Hepatocyte (in vitro differentiated cells): ENCODE data around the gene TBC1D7. TPM values are rescaled to one million over a fixed set of nuclear protein-coding genes. Genes with fewer than 3 reads are reported as not detected.

Source experiments
- DNase-seq: peaks from one replicate; pipeline ENCODE4 v3.0.0-alpha.2; 2016; ENCODE audit warnings: low spot score
- H2AFZ ChIP-seq: fragments of 200-600 bp; sonication (generic); 2 replicates; pipeline ENCODE4 v1.6.0; 2016; ENCODE audit warnings: antibody characterized with exemption, mild to moderate bottlenecking
- H3K27ac ChIP-seq: fragments of 200-600 bp; sonication (generic); 2 replicates; pipeline ENCODE4 v1.5.1; 2016; ENCODE audit warnings: mild to moderate bottlenecking
- H3K27me3 ChIP-seq: fragments of 200-600 bp; sonication (generic); 2 replicates; pipeline ENCODE4 v1.6.1; 2016
- H3K36me3 ChIP-seq: fragments of 200-600 bp; sonication (generic); replicated peaks from 2 replicates; pipeline ENCODE4 v1.5.1; 2016; ENCODE audit warnings: low read depth; ENCODE audit not compliant: insufficient read depth
- H3K4me1 ChIP-seq: fragments of 200-600 bp; sonication (generic); 2 replicates; pipeline ENCODE4 v1.5.1; 2016; ENCODE audit warnings: mild to moderate bottlenecking, moderate library complexity; ENCODE audit not compliant: insufficient read depth
- H3K4me2 ChIP-seq: fragments of 200-600 bp; sonication (generic); 2 replicates; pipeline ENCODE4 v1.6.0; 2016
- H3K4me3 ChIP-seq: fragments of 200-600 bp; sonication (generic); 2 replicates; pipeline ENCODE4 v1.5.1; 2016; ENCODE audit warnings: mild to moderate bottlenecking
- H3K79me2 ChIP-seq: fragments of 200-600 bp; sonication (generic); 2 replicates; pipeline ENCODE4 v1.6.0; 2017; ENCODE audit warnings: mild to moderate bottlenecking
- H3K9me2 ChIP-seq: fragments of 200-600 bp; sonication (generic); replicated peaks from 2 replicates; pipeline ENCODE4 v1.6.0; 2017; ENCODE audit warnings: mild to moderate bottlenecking; ENCODE audit not compliant: insufficient read depth
- H3K9me3 ChIP-seq: fragments of 200-600 bp; sonication (generic); 2 replicates; pipeline ENCODE4 v1.5.1; 2016; ENCODE audit warnings: low read depth, mild to moderate bottlenecking
- H4K20me1 ChIP-seq: fragments of 200-600 bp; sonication (generic); 2 replicates; pipeline ENCODE4 v1.6.0; 2016; ENCODE audit warnings: mild to moderate bottlenecking; ENCODE audit not compliant: insufficient read depth, poor library complexity, severe bottlenecking
- CTCF ChIP-seq: fragments of 200-600 bp; sonication (generic); IDR thresholded peaks from 2 replicates; pipeline ENCODE4 v1.5.1; 2016; ENCODE audit warnings: antibody characterized with exemption, mild to moderate bottlenecking; ENCODE audit not compliant: poor library complexity
- EZH2 ChIP-seq: fragments of 200-600 bp; sonication (generic); IDR thresholded peaks from 2 replicates; pipeline ENCODE4 v1.6.1; 2016; ENCODE audit warnings: antibody characterized with exemption, mild to moderate bottlenecking, borderline replicate concordance
- EZH2phosphoT487 ChIP-seq: fragments of 200-600 bp; sonication (generic); IDR thresholded peaks from one replicate; pipeline ENCODE4 v1.6.1; 2018; ENCODE audit warnings: antibody characterized with exemption, mild to moderate bottlenecking, low read depth, moderate library complexity; ENCODE audit not compliant: unreplicated experiment, severe bottlenecking
- WGBS: methylation state at CpG from one replicate; pipeline ENCODE4 v1.1.6; 2016; ENCODE audit warnings: low lambda C conversion rate; ENCODE audit errors: missing lambda C conversion rate; 5-methylcytosine and 5-hydroxymethylcytosine counted together
- polyA plus RNA-seq: library from polyadenylated mRNA; unstranded; fragments of >200 nt; fragmentation: Nextera tagmentation; extraction: Ambion mirVana; gene quantifications from 2 replicates; pipeline ENCODE4 v1.2.1, GENCODE V29; 2016
- total RNA-seq: library from RNA; depleted of rRNA; stranded (reverse); fragments of >200 nt; gene quantifications from 2 replicates; pipeline ENCODE4 v1.2.3, GENCODE V29; 2014

TBC1D7 gene
- total and polyA plus RNA-seq, 2 experiments from 2014 or later: 15.5 to 28.3 TPM

GRCh38 chr6:13307508-13307995 is 20.8 kb downstream of the TBC1D7 start:
- 95% methylated on average over 7 of the region's 7 CpGs for WGBS
- Histone ChIP-seq H3K9me3 (no peaks in the 10 kb centered on the region), H3K9me2 (no peaks in the 10 kb centered on the region), H3K79me2 (no peaks in the 10 kb centered on the region), H3K4me3 (no peak overlapping the region), H3K4me1 (no peaks in the 10 kb centered on the region), H3K27ac (no peak overlapping the region), H3K4me2 (no peak overlapping the region), H3K27me3 (no peaks in the 10 kb centered on the region), H2AFZ (no peak overlapping the region), H4K20me1 (no peaks in the 10 kb centered on the region), H3K36me3 (no peaks in the 10 kb centered on the region)
- DNase-seq: no peak
- TF ChIP-seq EZH2 (no peak), CTCF (no peak), EZH2phosphoT487 (no peak)

DNA sequence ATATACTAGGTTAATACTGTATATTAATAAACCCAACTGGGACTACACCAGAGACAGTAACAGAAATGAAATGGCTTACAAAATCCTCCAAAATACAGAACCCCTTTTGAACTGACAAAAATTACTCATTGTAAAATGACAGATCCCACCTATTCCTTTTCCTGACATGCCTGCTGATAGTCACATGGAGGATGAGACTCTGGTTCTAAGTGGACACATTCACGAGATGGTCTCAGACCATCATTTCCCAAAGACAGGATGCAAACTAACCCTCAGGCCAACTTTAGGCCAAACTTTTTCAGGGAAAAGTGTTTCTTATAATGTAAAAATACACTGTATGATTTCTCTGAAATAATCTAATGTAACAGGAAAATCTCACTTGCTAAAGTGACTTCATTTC is 22.5 kb downstream of the TBC1D7 start:
- Histone ChIP-seq H4K20me1 (no peaks in the 10 kb centered on the region), H3K4me2 (no peak overlapping the region), H3K4me1 (no peaks in the 10 kb centered on the region), H3K27me3 (no peaks in the 10 kb centered on the region), H3K9me2 (no peaks in the 10 kb centered on the region), H3K36me3 (no peaks in the 10 kb centered on the region), H2AFZ (no peak overlapping the region), H3K9me3 (no peaks in the 10 kb centered on the region), H3K4me3 (no peak overlapping the region), H3K27ac (no peak overlapping the region), H3K79me2 (no peaks in the 10 kb centered on the region)
- TF ChIP-seq EZH2: no peak
- TF ChIP-seq CTCF: no peak
- no peak for TF ChIP-seq EZH2phosphoT487
- no peak for DNase-seq
- WGBS: 100% methylated on average over 1 of the region's 1 CpG

DNA sequence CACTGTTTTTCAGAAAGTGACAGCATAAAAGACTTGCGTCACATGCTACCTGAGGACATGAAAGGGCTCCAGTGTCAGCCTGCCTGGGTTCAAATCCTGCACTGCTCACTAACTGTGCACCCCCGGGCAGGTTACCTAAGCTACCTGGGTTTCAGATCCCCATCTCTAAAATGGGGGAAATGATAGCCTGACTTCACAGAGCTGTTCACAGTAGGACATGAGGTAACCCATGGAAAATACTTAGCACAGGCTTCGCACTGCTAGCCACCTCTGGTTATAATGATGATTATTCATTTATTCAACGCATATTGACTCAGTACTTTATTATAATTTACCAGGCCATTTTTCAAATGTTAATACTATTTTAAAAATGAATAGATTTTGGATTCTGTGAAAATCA is 23.0 kb downstream of the TBC1D7 start:
- no peaks in the 10 kb centered on the region for H3K9me2 ChIP-seq
- H3K9me3 ChIP-seq: no peaks in the 10 kb centered on the region
- H3K27me3 ChIP-seq: no peaks in the 10 kb centered on the region
- no peak for DNase-seq
- TF ChIP-seq CTCF (no peak), EZH2 (no peak), EZH2phosphoT487 (no peak)
- WGBS: 88% methylated on average over 4 of the region's 4 CpGs
- no peak overlapping the region for H3K4me2 ChIP-seq
- H2AFZ ChIP-seq: no peak overlapping the region
- no peak overlapping the region for H3K27ac ChIP-seq
- H3K4me3 ChIP-seq: no peak overlapping the region
- no peaks in the 10 kb centered on the region for H4K20me1 ChIP-seq
- no peaks in the 10 kb centered on the region for H3K79me2 ChIP-seq
- no peaks in the 10 kb centered on the region for H3K4me1 ChIP-seq
- no peaks in the 10 kb centered on the region for H3K36me3 ChIP-seq
